Ovary (tissue), 3 donors: Measurements from ENCODE around the gene SIK3.

Experiments
- CTCF ChIP-seq, 3 donors: fragments of 450-650 bp in 2 of 3; fragments of 200-600 bp in 1 of 3; IDR thresholded peaks; one replicate each; pipeline versions ENCODE4 v1.5.1 to v1.8.0; 2016 to 2022; ENCODE audit warnings: antibody characterized with exemption in 3 of 3, mild to moderate bottlenecking in 1 of 3
- POLR2A ChIP-seq: fragments of 450-650 bp; IDR thresholded peaks from one replicate; pipeline ENCODE4 v1.6.1; 2017; ENCODE audit warnings: antibody characterized with exemption, mild to moderate bottlenecking, moderate library complexity
- donor health status: DM: no; HTN: no; CAD: no.

GRCh38 chr11:116870054-116870453, 228.2 kb downstream of the SIK3 start:
- TF ChIP-seq CTCF (IDR thresholded peaks at IDR 0.05): no peak
- TF ChIP-seq POLR2A: no peak
